Keratinocyte (primary cell): ENCODE measurements around the gene PTPRD. TPM values are rescaled to one million over a fixed set of nuclear protein-coding genes. Genes with fewer than 3 reads are reported as not detected.

Source experiments
- DNase-seq: peaks from one replicate; pipeline ENCODE4 v3.0.0-alpha.2; 2011; ENCODE audit warnings: low read depth, missing footprints, low spot score
- FAIRE-seq: peaks from 2 replicates; lab custom pipeline; 2011; peaks lifted over from hg19 to GRCh38; lab: Jason Lieb, UNC
- H2AFZ ChIP-seq: 2 replicates; pipeline ENCODE4 v1.6.0; 2012; ENCODE audit warnings: low read length, control low read depth, inconsistent platforms; ENCODE audit not compliant: control insufficient read depth
- H3K27ac ChIP-seq: 2 replicates; pipeline ENCODE4 v1.5.1; 2011; ENCODE audit warnings: low read length; ENCODE audit not compliant: control insufficient read depth, insufficient read depth
- H3K27me3 ChIP-seq: 3 replicates; pipeline ENCODE4 v1.6.0; 2011; ENCODE audit warnings: low read length; ENCODE audit not compliant: control insufficient read depth, insufficient read depth; ENCODE audit errors: extremely low read depth
- H3K36me3 ChIP-seq, 2 experiments: 2 replicates in 1 of 2; 3 replicates in 1 of 2; pipeline ENCODE4 v1.5.1; 2011; ENCODE audit warnings: low read length in 2 of 2, mild to moderate bottlenecking in 1 of 2; ENCODE audit not compliant: control insufficient read depth in 2 of 2, insufficient read depth in 2 of 2; ENCODE audit errors: extremely low read depth in 1 of 2
- H3K4me1 ChIP-seq: 3 replicates; pipeline ENCODE4 v1.5.1; 2011; ENCODE audit warnings: low read length; ENCODE audit not compliant: control insufficient read depth, insufficient read depth; ENCODE audit errors: extremely low read depth
- H3K4me2 ChIP-seq: 3 replicates; pipeline ENCODE4 v1.6.0; 2011; ENCODE audit warnings: low read depth, low read length; ENCODE audit not compliant: control insufficient read depth, insufficient read depth; ENCODE audit errors: extremely low read depth
- H3K4me3 ChIP-seq, 3 experiments: fragments of 200-600 bp in 1 of 3; sonication (generic) in 1 of 3; 2 replicates in 2 of 3; 3 replicates in 1 of 3; pipeline ENCODE4 v1.5.1; 2011 to 2016; ENCODE audit warnings: low read length in 3 of 3, mild to moderate bottlenecking in 3 of 3, control low read depth in 2 of 3, inconsistent platforms in 1 of 3, low read depth in 1 of 3, mixed read lengths in 1 of 3, mixed run types in 1 of 3, moderate library complexity in 1 of 3; ENCODE audit not compliant: control insufficient read depth in 2 of 3, insufficient read depth in 2 of 3; ENCODE audit errors: extremely low read depth in 1 of 3
- H3K79me2 ChIP-seq: 2 replicates; pipeline ENCODE4 v1.6.0; 2012; ENCODE audit warnings: low read length; ENCODE audit not compliant: control insufficient read depth, insufficient read depth
- H3K9ac ChIP-seq: 3 replicates; pipeline ENCODE4 v1.6.0; 2011; ENCODE audit warnings: low read length; ENCODE audit not compliant: control insufficient read depth, insufficient read depth; ENCODE audit errors: extremely low read depth
- H3K9me1 ChIP-seq: 3 replicates; pipeline ENCODE4 v1.6.0; 2011; ENCODE audit warnings: low read length; ENCODE audit not compliant: control insufficient read depth, insufficient read depth; ENCODE audit errors: extremely low read depth
- H3K9me3 ChIP-seq: 2 replicates; pipeline ENCODE4 v1.5.1; 2012; ENCODE audit warnings: low read depth, low read length; ENCODE audit not compliant: control insufficient read depth
- H4K20me1 ChIP-seq: 3 replicates; pipeline ENCODE4 v1.6.0; 2011; ENCODE audit warnings: low read length; ENCODE audit not compliant: control insufficient read depth, insufficient read depth; ENCODE audit errors: extremely low read depth
- EZH2 ChIP-seq: IDR thresholded peaks from one replicate; pipeline ENCODE4 v1.6.1; 2012; ENCODE audit warnings: inconsistent platforms, mild to moderate bottlenecking, low read length, moderate library complexity
- dilution Hi-C: fragments of 300-500 bp; cut with MboI; formaldehyde crosslinking; loops from one replicate; pipeline ENCODE4 v1.7.0; 2020; ENCODE audit warnings: low sequenced_read_pairs; ENCODE audit not compliant: extremely low pct_ligation_motif_present
- polyA minus RNA-seq, 3 experiments: library from RNA; depleted of rRNA, polyadenylated mRNA; stranded (reverse); fragments of >200 nt; gene quantifications; 1 replicate in 1 of 3; 2 replicates in 1 of 3; 3 replicates in 1 of 3; pipeline ENCODE4 v1.2.3, GENCODE V29; 2011
- polyA plus RNA-seq, 5 experiments: library from polyadenylated mRNA; depleted of rRNA in 3 of 5; stranded (reverse) in 3 of 5; stranded (forward) in 1 of 5; unstranded in 1 of 5; fragments of >200 nt; gene quantifications; 1 replicate in 1 of 5; 2 replicates in 3 of 5; 3 replicates in 1 of 5; pipeline versions ENCODE4 v1.2.1 to v1.2.3, GENCODE V29; 2011 to 2012; ENCODE audit warnings: missing spikeins in 2 of 5, low read depth in 1 of 5, low replicate concordance in 1 of 5
- TF ChIP-seq, protein P1 (sequence below), 3 experiments: IDR thresholded peaks in 1 of 3; conservative IDR thresholded peaks in 1 of 3; optimal IDR thresholded peaks in 1 of 3; 2 replicates in 2 of 3; 3 replicates in 1 of 3; pipeline versions ENCODE3 to v1.5.1; 2011; ENCODE audit warnings: low read length in 3 of 3, mild to moderate bottlenecking in 3 of 3, moderate library complexity in 2 of 3, control low read depth in 1 of 3, inconsistent platforms in 1 of 3; ENCODE audit not compliant: insufficient read depth in 2 of 3; ENCODE audit errors: extremely low read depth in 1 of 3

PTPRD gene
- polyA plus RNA-seq (0.10 to 0.81 TPM (median 0.14 TPM) in 3 replicates), polyA minus RNA-seq (1.0 to 1.1 TPM in 2 of 3 replicates, not detected in the other)
- polyA plus RNA-seq (2011; ENCODE audit: low read depth), result 0.30 TPM
- 0.11 and 0.30 TPM in 2 replicates for polyA plus RNA-seq (2011; cell fraction: cytosol; rRNA removed)
- 0.71 and 1.1 TPM in 2 replicates for polyA plus RNA-seq (2011; cell fraction: nucleus; rRNA removed)
- 0.25 and 0.30 TPM in 2 replicates for polyA plus RNA-seq (2012; ENCODE audit: low replicate concordance)
- 2.7 TPM for polyA minus RNA-seq (2011; cell fraction: cytosol; rRNA and poly(A)+ RNA removed)
- polyA minus RNA-seq (2011; cell fraction: nucleus; rRNA and poly(A)+ RNA removed), result 1.2 and 3.2 TPM in 2 replicates

DNA sequence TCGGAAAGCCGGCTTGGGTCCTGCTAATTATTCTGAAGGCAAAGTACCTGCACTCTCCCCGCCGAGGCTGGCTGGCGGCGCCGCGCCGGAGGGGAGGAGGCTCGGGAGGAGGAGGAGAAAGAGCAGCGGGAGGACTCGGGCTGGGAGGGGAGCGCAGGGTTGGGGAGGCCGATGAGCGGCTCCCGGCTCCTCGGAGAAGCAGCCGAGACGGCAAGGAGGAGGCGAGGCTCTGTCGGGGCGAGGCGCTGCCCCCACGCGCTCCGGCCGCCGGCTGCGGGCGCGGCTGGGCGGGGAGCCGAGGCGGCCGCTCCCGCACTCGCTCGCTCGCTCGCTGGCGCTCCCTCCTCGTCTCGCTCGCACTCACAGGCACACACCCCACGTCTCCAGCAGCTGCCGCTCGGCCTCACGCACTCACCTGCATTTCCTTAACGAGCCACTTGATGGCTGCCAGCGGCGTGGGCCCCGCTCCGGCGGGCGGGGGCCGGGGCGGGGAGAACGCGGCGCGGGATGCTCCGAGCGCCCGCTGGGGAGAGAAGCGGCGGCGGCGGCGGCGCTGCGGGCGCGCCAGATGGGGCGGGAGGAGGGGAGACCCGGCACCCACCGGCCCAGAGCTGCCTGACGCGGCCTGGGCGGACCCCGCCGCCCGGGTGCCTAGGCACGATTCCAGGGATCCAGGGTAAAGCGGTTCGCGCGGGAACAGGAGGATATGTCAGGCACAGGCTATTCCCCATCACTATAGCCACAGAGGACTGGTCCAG is at the start of gene PTPRD:
Gene PTPRD (minus strand): TSS at position 362 of the 758 bp plus-strand sequence.
- Histone ChIP-seq H3K9me1 (no peaks in the 10 kb centered on the region), H2AFZ (peak within 1 kb of the TSS; percentile 83), H3K9ac (peak within 1 kb of the TSS; percentile 67), H3K36me3 (no peaks in the 10 kb centered on the region), H3K27me3 (peaks cover 21% of the 10 kb centered on the region), H3K79me2 (no peaks in the 10 kb centered on the region), H3K4me2 (peak within 1 kb of the TSS; percentile 92), H4K20me1 (no peaks in the 10 kb centered on the region), H3K4me1 (peaks cover 3% of the 10 kb centered on the region), H3K4me3 (peak within 1 kb of the TSS; percentile 41 to 87 (median 76)), H3K27ac (no peak within 1 kb of the TSS), H3K9me3 (no peaks in the 10 kb centered on the region)
- FAIRE-seq, result no peak
- DNase-seq, result no peak
- TF ChIP-seq, protein P1, sequence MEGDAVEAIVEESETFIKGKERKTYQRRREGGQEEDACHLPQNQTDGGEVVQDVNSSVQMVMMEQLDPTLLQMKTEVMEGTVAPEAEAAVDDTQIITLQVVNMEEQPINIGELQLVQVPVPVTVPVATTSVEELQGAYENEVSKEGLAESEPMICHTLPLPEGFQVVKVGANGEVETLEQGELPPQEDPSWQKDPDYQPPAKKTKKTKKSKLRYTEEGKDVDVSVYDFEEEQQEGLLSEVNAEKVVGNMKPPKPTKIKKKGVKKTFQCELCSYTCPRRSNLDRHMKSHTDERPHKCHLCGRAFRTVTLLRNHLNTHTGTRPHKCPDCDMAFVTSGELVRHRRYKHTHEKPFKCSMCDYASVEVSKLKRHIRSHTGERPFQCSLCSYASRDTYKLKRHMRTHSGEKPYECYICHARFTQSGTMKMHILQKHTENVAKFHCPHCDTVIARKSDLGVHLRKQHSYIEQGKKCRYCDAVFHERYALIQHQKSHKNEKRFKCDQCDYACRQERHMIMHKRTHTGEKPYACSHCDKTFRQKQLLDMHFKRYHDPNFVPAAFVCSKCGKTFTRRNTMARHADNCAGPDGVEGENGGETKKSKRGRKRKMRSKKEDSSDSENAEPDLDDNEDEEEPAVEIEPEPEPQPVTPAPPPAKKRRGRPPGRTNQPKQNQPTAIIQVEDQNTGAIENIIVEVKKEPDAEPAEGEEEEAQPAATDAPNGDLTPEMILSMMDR (optimal IDR thresholded peaks at IDR 0.05 in 1 of 3, IDR thresholded peaks at IDR 0.05 in 1 of 3, conservative IDR thresholded peaks at IDR 0.05 in 1 of 3; ENCODE audit: extremely low read depth in 1 of 3, insufficient read depth in 2 of 3, low read length in 3 of 3), result peak in 2 of 3 experiments; percentile 43 to 63
- TF ChIP-seq EZH2, result no peak
- dilution Hi-C loops, result no loop called here

DNA sequence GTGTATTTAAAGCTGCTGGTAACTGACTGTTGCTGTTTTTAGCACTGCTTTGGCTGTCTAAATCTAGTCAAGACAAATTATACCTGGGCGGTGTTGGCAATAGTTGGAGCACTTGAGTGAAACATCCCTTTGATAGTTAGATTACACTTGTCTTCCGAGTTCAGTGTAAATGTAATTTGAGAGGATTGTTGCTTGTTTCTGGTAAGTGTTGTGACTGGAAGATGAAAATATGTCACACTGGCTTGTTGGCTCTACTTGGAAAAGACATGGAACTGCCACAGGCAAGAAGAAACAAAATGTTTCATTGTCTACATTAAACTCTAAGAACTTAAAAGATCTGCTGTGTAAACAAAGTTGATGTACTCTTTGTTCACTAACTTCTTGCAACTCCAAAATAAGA is 49.2 kb upstream of the PTPRD start:
- DNase-seq (no peak), FAIRE-seq (no peak)
- Histone ChIP-seq H3K4me1 (no peaks in the 10 kb centered on the region), H3K9me1 (no peaks in the 10 kb centered on the region), H3K4me3 (no peak overlapping the region), H3K79me2 (no peaks in the 10 kb centered on the region), H3K27ac (no peak overlapping the region), H3K27me3 (no peaks in the 10 kb centered on the region), H3K9me3 (no peaks in the 10 kb centered on the region), H3K9ac (no peak overlapping the region), H3K36me3 (no peaks in the 10 kb centered on the region), H4K20me1 (no peaks in the 10 kb centered on the region), H3K4me2 (no peak overlapping the region), H2AFZ (no peak overlapping the region)
- TF ChIP-seq, protein P1 (optimal IDR thresholded peaks at IDR 0.05 in 1 of 3, IDR thresholded peaks at IDR 0.05 in 1 of 3, conservative IDR thresholded peaks at IDR 0.05 in 1 of 3; ENCODE audit: extremely low read depth in 1 of 3, insufficient read depth in 2 of 3, low read length in 3 of 3), result no peak
- no peak for TF ChIP-seq EZH2
- dilution Hi-C loops, result no loop called here
